ENCODE data around the gene KCNH2.

Gene KCNH2

GRCh38 chr7:151006590-151007300 is 28.6 kb upstream of the KCNH2 start:
- no peak overlapping the region for H3K27ac Mint-ChIP-seq
- H3K4me3 Mint-ChIP-seq = no peak overlapping the region
- no peaks in the 10 kb centered on the region for H3K9me3 Mint-ChIP-seq
- H3K4me1 Mint-ChIP-seq = peaks cover 31% of the 10 kb centered on the region
- DNase-seq = no peak
- H3K27me3 Mint-ChIP-seq = no peaks in the 10 kb centered on the region
- no peaks in the 10 kb centered on the region for H3K36me3 Mint-ChIP-seq (ENCODE audit: low read depth)
- no peak for ATAC-seq

- ATAC-seq (no peak), DNase-seq (no peak)
- H3K27ac Mint-ChIP-seq = no peak overlapping the region
- H3K27me3 Mint-ChIP-seq = no peaks in the 10 kb centered on the region
- no peaks in the 10 kb centered on the region for H3K9me3 Mint-ChIP-seq
- no peak overlapping the region for H3K4me3 Mint-ChIP-seq
- H3K4me1 Mint-ChIP-seq = peaks cover 21% of the 10 kb centered on the region
- no peaks in the 10 kb centered on the region for H3K36me3 Mint-ChIP-seq (ENCODE audit: low read depth)
These were observed 27.4 kb upstream of the KCNH2 start for GRCh38 chr7:151005566-151005965.

GRCh38 chr7:151003572-151003971 is 25.5 kb upstream of the KCNH2 start:
- Mint-ChIP-seq H3K4me1 (peaks cover 16% of the 10 kb centered on the region), H3K27ac (no peak overlapping the region), H3K9me3 (no peaks in the 10 kb centered on the region), H3K27me3 (no peaks in the 10 kb centered on the region), H3K4me3 (no peak overlapping the region), H3K36me3 (ENCODE audit: low read depth) (no peaks in the 10 kb centered on the region)
- no peak for ATAC-seq
- DNase-seq = no peak

- H3K4me3 Mint-ChIP-seq = no peak overlapping the region
- ATAC-seq = no peak
- H3K27me3 Mint-ChIP-seq = peaks cover 4% of the 10 kb centered on the region
These were observed 23.4 kb upstream of the KCNH2 start for GRCh38 chr7:151001546-151001945.

GRCh38 chr7:151000897-151001495 is 22.9 kb upstream of the KCNH2 start:
- Mint-ChIP-seq H3K27me3 (peaks cover 4% of the 10 kb centered on the region), H3K9me3 (no peaks in the 10 kb centered on the region), H3K27ac (no peak overlapping the region), H3K4me3 (no peak overlapping the region), H3K36me3 (ENCODE audit: low read depth) (no peaks in the 10 kb centered on the region), H3K4me1 (peaks cover 19% of the 10 kb centered on the region)
- DNase-seq = no peak
- ATAC-seq = no peak

More at GRCh38 chr7:151001546-151001945, 23.4 kb upstream of the KCNH2 start:
- no peak for DNase-seq
- peaks cover 19% of the 10 kb centered on the region for H3K4me1 Mint-ChIP-seq
- no peak overlapping the region for H3K27ac Mint-ChIP-seq
- H3K9me3 Mint-ChIP-seq = no peaks in the 10 kb centered on the region
- H3K36me3 Mint-ChIP-seq (ENCODE audit: low read depth) = no peaks in the 10 kb centered on the region

- H3K4me1 Mint-ChIP-seq = peaks cover 21% of the 10 kb centered on the region
- no peak overlapping the region for H3K27ac Mint-ChIP-seq
- H3K36me3 Mint-ChIP-seq (ENCODE audit: low read depth) = no peaks in the 10 kb centered on the region
- no peaks in the 10 kb centered on the region for H3K9me3 Mint-ChIP-seq
- H3K4me3 Mint-ChIP-seq = no peak overlapping the region
- no peak for ATAC-seq
- DNase-seq = no peak
- H3K27me3 Mint-ChIP-seq = peaks cover 4% of the 10 kb centered on the region
These were observed 21.5 kb upstream of the KCNH2 start for GRCh38 chr7:150999497-151000230.

- H3K9me3 Mint-ChIP-seq = no peaks in the 10 kb centered on the region
- DNase-seq (no peak), ATAC-seq (no peak)
- H3K27ac Mint-ChIP-seq = no peak overlapping the region
- H3K27me3 Mint-ChIP-seq = peaks cover 4% of the 10 kb centered on the region
- H3K36me3 Mint-ChIP-seq (ENCODE audit: low read depth) = no peaks in the 10 kb centered on the region
- peaks cover 21% of the 10 kb centered on the region for H3K4me1 Mint-ChIP-seq
- H3K4me3 Mint-ChIP-seq = no peak overlapping the region
These were observed 20.9 kb upstream of the KCNH2 start for GRCh38 chr7:150999001-150999400.

GRCh38 chr7:150998341-150998740 is 20.2 kb upstream of the KCNH2 start:
- H3K4me1 Mint-ChIP-seq = peaks cover 21% of the 10 kb centered on the region
- peaks cover 4% of the 10 kb centered on the region for H3K27me3 Mint-ChIP-seq
- ATAC-seq (no peak), DNase-seq (no peak)
- H3K27ac Mint-ChIP-seq = no peak overlapping the region
- no peaks in the 10 kb centered on the region for H3K9me3 Mint-ChIP-seq
- no peak overlapping the region for H3K4me3 Mint-ChIP-seq
- no peaks in the 10 kb centered on the region for H3K36me3 Mint-ChIP-seq (ENCODE audit: low read depth)

GRCh38 chr7:150997817-150998216 is 19.7 kb upstream of the KCNH2 start:
- H3K27me3 Mint-ChIP-seq = peaks cover 4% of the 10 kb centered on the region
- peaks cover 21% of the 10 kb centered on the region for H3K4me1 Mint-ChIP-seq
- H3K27ac Mint-ChIP-seq = peak overlapping the region; percentile 35
- no peaks in the 10 kb centered on the region for H3K36me3 Mint-ChIP-seq (ENCODE audit: low read depth)
- no peaks in the 10 kb centered on the region for H3K9me3 Mint-ChIP-seq
- no peak overlapping the region for H3K4me3 Mint-ChIP-seq
- ATAC-seq (no peak), DNase-seq (no peak)

GRCh38 chr7:150997075-150997511 is 19.0 kb upstream of the KCNH2 start:
- Mint-ChIP-seq H3K36me3 (ENCODE audit: low read depth) (no peaks in the 10 kb centered on the region), H3K27me3 (peaks cover 4% of the 10 kb centered on the region), H3K4me1 (peaks cover 21% of the 10 kb centered on the region), H3K4me3 (no peak overlapping the region), H3K27ac (no peak overlapping the region), H3K9me3 (no peaks in the 10 kb centered on the region)
- no peak for DNase-seq
- ATAC-seq = no peak

GRCh38 chr7:150996376-150997074 is 18.4 kb upstream of the KCNH2 start:
- Mint-ChIP-seq H3K9me3 (no peaks in the 10 kb centered on the region), H3K4me1 (peaks cover 21% of the 10 kb centered on the region), H3K4me3 (no peak overlapping the region), H3K36me3 (ENCODE audit: low read depth) (no peaks in the 10 kb centered on the region), H3K27me3 (peaks cover 4% of the 10 kb centered on the region), H3K27ac (no peak overlapping the region)
- ATAC-seq (no peak), DNase-seq (no peak)

- Mint-ChIP-seq H3K27me3 (peaks cover 4% of the 10 kb centered on the region), H3K27ac (no peak overlapping the region), H3K4me3 (no peak overlapping the region), H3K4me1 (peaks cover 21% of the 10 kb centered on the region), H3K36me3 (ENCODE audit: low read depth) (no peaks in the 10 kb centered on the region), H3K9me3 (peaks cover 15% of the 10 kb centered on the region)
- no peak for DNase-seq
- ATAC-seq = no peak
These were observed 16.9 kb upstream of the KCNH2 start for GRCh38 chr7:150994838-150995510.

GRCh38 chr7:150994141-150994837 is 16.2 kb upstream of the KCNH2 start:
- DNase-seq (no peak), ATAC-seq (peak; percentile 42)
- Mint-ChIP-seq H3K27me3 (peaks cover 4% of the 10 kb centered on the region), H3K4me3 (no peak overlapping the region), H3K4me1 (peaks cover 21% of the 10 kb centered on the region), H3K36me3 (ENCODE audit: low read depth) (no peaks in the 10 kb centered on the region), H3K9me3 (peaks cover 17% of the 10 kb centered on the region), H3K27ac (no peak overlapping the region)

GRCh38 chr7:150993511-150993910 is 15.4 kb upstream of the KCNH2 start:
- Mint-ChIP-seq H3K4me1 (peaks cover 21% of the 10 kb centered on the region), H3K9me3 (peaks cover 17% of the 10 kb centered on the region), H3K36me3 (ENCODE audit: low read depth) (no peaks in the 10 kb centered on the region), H3K27ac (no peak overlapping the region), H3K27me3 (peaks cover 6% of the 10 kb centered on the region), H3K4me3 (no peak overlapping the region)
- DNase-seq (no peak), ATAC-seq (no peak)

Measured in activated naive CD8-positive, alpha-beta T cell treated with anti-CD3 and anti-CD28 coated beads, Interleukin-2, amount 50 U/mL, for 24 hours (primary cell).